Medulla oblongata (tissue), 1 donor: ENCODE data around the gene BTNL8.

ENCODE experiments used
- DNase-seq: peaks from one replicate; pipeline ENCODE4 v3.0.0-alpha.2; 2015; ENCODE audit errors: extremely low spot score

Gene BTNL8

GRCh38 chr5:180898621-180899246, at the start of gene BTNL8:
Gene BTNL8 (plus strand): TSS chr5:180899159. CDS start chr5:180899311, 152 bp downstream.
- DNase-seq = no peak

GRCh38 chr5:180849827-180850226, 49.1 kb upstream of the BTNL8 start:
- DNase-seq = no peak

- DNase-seq = no peak
These were observed 48.4 kb upstream of the BTNL8 start for GRCh38 chr5:180850434-180851078.

GRCh38 chr5:180852495-180852894, 46.5 kb upstream of the BTNL8 start:
- DNase-seq = no peak

GRCh38 chr5:180853121-180853847, 45.7 kb upstream of the BTNL8 start:
- DNase-seq = no peak

GRCh38 chr5:180853848-180854176, 45.1 kb upstream of the BTNL8 start:
- DNase-seq = no peak

GRCh38 chr5:180858586-180858985, 40.4 kb upstream of the BTNL8 start:
- DNase-seq = no peak

GRCh38 chr5:180860273-180860886, 38.6 kb upstream of the BTNL8 start:
- DNase-seq = peak; percentile 21

GRCh38 chr5:180860887-180861822, 37.8 kb upstream of the BTNL8 start, which contains the start of gene ZFP62:
Gene ZFP62 (minus strand): TSS chr5:180861276. CDS start chr5:180861219, 57 bp downstream.
- DNase-seq = peak; percentile 91

- no peak for DNase-seq
These were observed 36.3 kb upstream of the BTNL8 start for GRCh38 chr5:180862645-180863044.

- no peak for DNase-seq
These were observed 32.8 kb upstream of the BTNL8 start for GRCh38 chr5:180865981-180866695.

- DNase-seq = no peak
These were observed 32.0 kb upstream of the BTNL8 start for GRCh38 chr5:180866985-180867384.

GRCh38 chr5:180868960-180869359, 30.0 kb upstream of the BTNL8 start:
- DNase-seq = peak; percentile 89

GRCh38 chr5:180869587-180869986, 29.4 kb upstream of the BTNL8 start:
- DNase-seq = no peak

GRCh38 chr5:180870276-180871068, 28.5 kb upstream of the BTNL8 start:
- no peak for DNase-seq

GRCh38 chr5:180872419-180872818, 26.5 kb upstream of the BTNL8 start:
- no peak for DNase-seq

- no peak for DNase-seq
These were observed 25.1 kb upstream of the BTNL8 start for GRCh38 chr5:180873615-180874520.

- DNase-seq = no peak
These were observed 24.0 kb upstream of the BTNL8 start for GRCh38 chr5:180874804-180875582.
